HepG2 (cell line): ENCODE results near the gene CHD9. TPM values are rescaled to one million over a fixed set of nuclear protein-coding genes. Genes with fewer than 3 reads are reported as not detected.
A peak's percentile ranks its signal among the peaks of the same experiment; 100 is the strongest.

Experiments used
- CBX2 ChIP-seq, 2 experiments: fragments of 200-600 bp in 1 of 2; sonication (generic); formaldehyde crosslinking in 1 of 2; IDR thresholded peaks; 2 replicates each; pipeline versions ENCODE4 v1.7.0 to v1.8.1; 2018 to 2022; ENCODE audit warnings: low read depth in 2 of 2, low read length in 1 of 2, mild to moderate bottlenecking in 1 of 2, missing genetic modification reagents in 1 of 2
- ELF3 ChIP-seq: IDR thresholded peaks from 2 replicates; pipeline ENCODE4 v1.6.1; 2016; ENCODE audit warnings: missing genetic modification reagents, missing compliant biosample characterization
- ELK4 ChIP-seq: sonication (generic); formaldehyde crosslinking; IDR thresholded peaks from 2 replicates; pipeline ENCODE4 v1.9.0; 2021; ENCODE audit warnings: missing genetic modification reagents, borderline replicate concordance
- HNF4G ChIP-seq, 2 experiments: sonication (generic) in 1 of 2; formaldehyde crosslinking in 1 of 2; IDR thresholded peaks; 2 replicates each; pipeline versions ENCODE4 v1.4.0 to v1.6.1; 2011 to 2020; ENCODE audit warnings: borderline replicate concordance in 2 of 2, low read depth in 2 of 2, mild to moderate bottlenecking in 2 of 2, low read length in 1 of 2, missing genetic modification reagents in 1 of 2, moderate library complexity in 1 of 2
- RFXAP ChIP-seq: sonication (generic); formaldehyde crosslinking; IDR thresholded peaks from 2 replicates; pipeline ENCODE4 v1.4.0; 2020; ENCODE audit warnings: missing genetic modification reagents, borderline replicate concordance
- RXRA ChIP-seq: sonication (generic); formaldehyde crosslinking; IDR thresholded peaks from 2 replicates; pipeline ENCODE4 v1.5.1; 2020; ENCODE audit warnings: missing genetic modification reagents
- SRF ChIP-seq: IDR thresholded peaks from 2 replicates; pipeline ENCODE4 v1.6.1; 2011; ENCODE audit warnings: mild to moderate bottlenecking, low read depth, low read length, moderate library complexity
- ZNF331 ChIP-seq: sonication (generic); formaldehyde crosslinking; IDR thresholded peaks from 2 replicates; pipeline ENCODE4 v1.4.0; 2020; ENCODE audit warnings: missing genetic modification reagents
- ZNF501 ChIP-seq: sonication (generic); formaldehyde crosslinking; IDR thresholded peaks from 2 replicates; pipeline ENCODE4 v1.5.1; 2020; ENCODE audit warnings: mild to moderate bottlenecking, moderate library complexity, missing genetic modification reagents
- ZNF510 ChIP-seq: sonication (generic); formaldehyde crosslinking; IDR thresholded peaks from 2 replicates; pipeline ENCODE4 v1.4.0; 2020; ENCODE audit warnings: low read depth, mild to moderate bottlenecking, missing genetic modification reagents
- ZNF788 ChIP-seq: sonication (generic); formaldehyde crosslinking; IDR thresholded peaks from 2 replicates; pipeline ENCODE4 v1.5.0; 2020; ENCODE audit warnings: mild to moderate bottlenecking, missing genetic modification reagents, borderline replicate concordance
- ZNF891 ChIP-seq: sonication (generic); formaldehyde crosslinking; IDR thresholded peaks from 2 replicates; pipeline ENCODE4 v1.5.0; 2020; ENCODE audit warnings: mild to moderate bottlenecking, missing genetic modification reagents
- polyA plus RNA-seq, 8 experiments: library from polyadenylated mRNA; depleted of rRNA in 3 of 8; stranded (reverse) in 7 of 8; unstranded in 1 of 8; fragments of >200 nt; fragmentation: Illumina TruSeq in 4 of 8; extraction: Trizol in 4 of 8; gene quantifications; 2 replicates each; pipeline versions ENCODE4 v1.2.1 to v1.2.3, GENCODE V29; 2011 to 2016; ENCODE audit warnings: low read depth in 4 of 8, missing spikeins in 1 of 8, mixed read lengths in 1 of 8; ENCODE audit not compliant: insufficient read depth in 1 of 8
- total RNA-seq, 5 experiments: library from RNA; depleted of rRNA; stranded (reverse); fragments of >200 nt; fragmentation: Illumina TruSeq; extraction: Trizol; gene quantifications; 2 replicates each; pipeline ENCODE4 v1.2.3, GENCODE V29; 2016; ENCODE audit warnings: low read depth in 1 of 5
- TF ChIP-seq, protein P1 (sequence below): IDR thresholded peaks from 2 replicates; pipeline ENCODE4 v1.4.0; 2020; ENCODE audit warnings: mild to moderate bottlenecking, missing genetic modification reagents
- TF ChIP-seq, protein P2 (sequence below): sonication (generic); formaldehyde crosslinking; IDR thresholded peaks from 2 replicates; pipeline ENCODE4 v1.4.0; 2020; ENCODE audit warnings: mild to moderate bottlenecking, missing genetic modification reagents, borderline replicate concordance
- TF ChIP-seq, protein P3 (sequence below): sonication (generic); formaldehyde crosslinking; IDR thresholded peaks from 2 replicates; pipeline ENCODE4 v1.4.0; 2020; ENCODE audit warnings: missing genetic modification reagents

CHD9 gene
- total and polyA plus RNA-seq, 2 of the 13 experiments (the other 11 are each of a cell fraction or from before 2014, with no cell fraction given), result 23.4 to 27.7 TPM

- TF ChIP-seq ZNF891, result no peak
- TF ChIP-seq CBX2 (IDR thresholded peaks at IDR 0.05; ENCODE audit: low read depth, low read length), result no peak
- no peak for TF ChIP-seq CBX2 (CRISPR knock-in tag; IDR thresholded peaks at IDR 0.05; ENCODE audit: low read depth)
- TF ChIP-seq RFXAP (CRISPR knock-in tag), result 0 out of 2 replicates have a peak, but pooled peaks have one; percentile 24
- TF ChIP-seq ZNF331 (CRISPR knock-in tag), result no peak
- TF ChIP-seq ELK4 (CRISPR knock-in tag), result no peak
- TF ChIP-seq ZNF788, result peak; percentile 55; the same call in 1 of the 2 replicates
- peak; percentile 40; the same call in 1 of the 2 replicates for TF ChIP-seq HNF4G (IDR thresholded peaks at IDR 0.05; ENCODE audit: borderline replicate concordance, low read depth, low read length)
- TF ChIP-seq HNF4G (CRISPR knock-in tag; IDR thresholded peaks at IDR 0.05; ENCODE audit: borderline replicate concordance, low read depth), result no peak
- TF ChIP-seq, protein P1, sequence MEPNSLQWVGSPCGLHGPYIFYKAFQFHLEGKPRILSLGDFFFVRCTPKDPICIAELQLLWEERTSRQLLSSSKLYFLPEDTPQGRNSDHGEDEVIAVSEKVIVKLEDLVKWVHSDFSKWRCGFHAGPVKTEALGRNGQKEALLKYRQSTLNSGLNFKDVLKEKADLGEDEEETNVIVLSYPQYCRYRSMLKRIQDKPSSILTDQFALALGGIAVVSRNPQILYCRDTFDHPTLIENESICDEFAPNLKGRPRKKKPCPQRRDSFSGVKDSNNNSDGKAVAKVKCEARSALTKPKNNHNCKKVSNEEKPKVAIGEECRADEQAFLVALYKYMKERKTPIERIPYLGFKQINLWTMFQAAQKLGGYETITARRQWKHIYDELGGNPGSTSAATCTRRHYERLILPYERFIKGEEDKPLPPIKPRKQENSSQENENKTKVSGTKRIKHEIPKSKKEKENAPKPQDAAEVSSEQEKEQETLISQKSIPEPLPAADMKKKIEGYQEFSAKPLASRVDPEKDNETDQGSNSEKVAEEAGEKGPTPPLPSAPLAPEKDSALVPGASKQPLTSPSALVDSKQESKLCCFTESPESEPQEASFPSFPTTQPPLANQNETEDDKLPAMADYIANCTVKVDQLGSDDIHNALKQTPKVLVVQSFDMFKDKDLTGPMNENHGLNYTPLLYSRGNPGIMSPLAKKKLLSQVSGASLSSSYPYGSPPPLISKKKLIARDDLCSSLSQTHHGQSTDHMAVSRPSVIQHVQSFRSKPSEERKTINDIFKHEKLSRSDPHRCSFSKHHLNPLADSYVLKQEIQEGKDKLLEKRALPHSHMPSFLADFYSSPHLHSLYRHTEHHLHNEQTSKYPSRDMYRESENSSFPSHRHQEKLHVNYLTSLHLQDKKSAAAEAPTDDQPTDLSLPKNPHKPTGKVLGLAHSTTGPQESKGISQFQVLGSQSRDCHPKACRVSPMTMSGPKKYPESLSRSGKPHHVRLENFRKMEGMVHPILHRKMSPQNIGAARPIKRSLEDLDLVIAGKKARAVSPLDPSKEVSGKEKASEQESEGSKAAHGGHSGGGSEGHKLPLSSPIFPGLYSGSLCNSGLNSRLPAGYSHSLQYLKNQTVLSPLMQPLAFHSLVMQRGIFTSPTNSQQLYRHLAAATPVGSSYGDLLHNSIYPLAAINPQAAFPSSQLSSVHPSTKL (CRISPR knock-in tag), result peak; percentile 32; the same call in 1 of the 2 replicates
- TF ChIP-seq RXRA (CRISPR knock-in tag), result peak; percentile 61; the same call in 1 of the 2 replicates
- TF ChIP-seq ELF3, result peak; percentile 90
- TF ChIP-seq, protein P2, sequence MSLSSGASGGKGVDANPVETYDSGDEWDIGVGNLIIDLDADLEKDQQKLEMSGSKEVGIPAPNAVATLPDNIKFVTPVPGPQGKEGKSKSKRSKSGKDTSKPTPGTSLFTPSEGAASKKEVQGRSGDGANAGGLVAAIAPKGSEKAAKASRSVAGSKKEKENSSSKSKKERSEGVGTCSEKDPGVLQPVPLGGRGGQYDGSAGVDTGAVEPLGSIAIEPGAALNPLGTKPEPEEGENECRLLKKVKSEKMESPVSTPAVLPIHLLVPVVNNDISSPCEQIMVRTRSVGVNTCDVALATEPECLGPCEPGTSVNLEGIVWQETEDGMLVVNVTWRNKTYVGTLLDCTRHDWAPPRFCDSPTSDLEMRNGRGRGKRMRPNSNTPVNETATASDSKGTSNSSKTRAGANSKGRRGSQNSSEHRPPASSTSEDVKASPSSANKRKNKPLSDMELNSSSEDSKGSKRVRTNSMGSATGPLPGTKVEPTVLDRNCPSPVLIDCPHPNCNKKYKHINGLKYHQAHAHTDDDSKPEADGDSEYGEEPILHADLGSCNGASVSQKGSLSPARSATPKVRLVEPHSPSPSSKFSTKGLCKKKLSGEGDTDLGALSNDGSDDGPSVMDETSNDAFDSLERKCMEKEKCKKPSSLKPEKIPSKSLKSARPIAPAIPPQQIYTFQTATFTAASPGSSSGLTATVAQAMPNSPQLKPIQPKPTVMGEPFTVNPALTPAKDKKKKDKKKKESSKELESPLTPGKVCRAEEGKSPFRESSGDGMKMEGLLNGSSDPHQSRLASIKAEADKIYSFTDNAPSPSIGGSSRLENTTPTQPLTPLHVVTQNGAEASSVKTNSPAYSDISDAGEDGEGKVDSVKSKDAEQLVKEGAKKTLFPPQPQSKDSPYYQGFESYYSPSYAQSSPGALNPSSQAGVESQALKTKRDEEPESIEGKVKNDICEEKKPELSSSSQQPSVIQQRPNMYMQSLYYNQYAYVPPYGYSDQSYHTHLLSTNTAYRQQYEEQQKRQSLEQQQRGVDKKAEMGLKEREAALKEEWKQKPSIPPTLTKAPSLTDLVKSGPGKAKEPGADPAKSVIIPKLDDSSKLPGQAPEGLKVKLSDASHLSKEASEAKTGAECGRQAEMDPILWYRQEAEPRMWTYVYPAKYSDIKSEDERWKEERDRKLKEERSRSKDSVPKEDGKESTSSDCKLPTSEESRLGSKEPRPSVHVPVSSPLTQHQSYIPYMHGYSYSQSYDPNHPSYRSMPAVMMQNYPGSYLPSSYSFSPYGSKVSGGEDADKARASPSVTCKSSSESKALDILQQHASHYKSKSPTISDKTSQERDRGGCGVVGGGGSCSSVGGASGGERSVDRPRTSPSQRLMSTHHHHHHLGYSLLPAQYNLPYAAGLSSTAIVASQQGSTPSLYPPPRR, result 0 out of 2 replicates have a peak, but pooled peaks have one; percentile 25
- no peak for TF ChIP-seq ZNF510 (CRISPR knock-in tag)
- no peak for TF ChIP-seq SRF
- TF ChIP-seq, protein P3, sequence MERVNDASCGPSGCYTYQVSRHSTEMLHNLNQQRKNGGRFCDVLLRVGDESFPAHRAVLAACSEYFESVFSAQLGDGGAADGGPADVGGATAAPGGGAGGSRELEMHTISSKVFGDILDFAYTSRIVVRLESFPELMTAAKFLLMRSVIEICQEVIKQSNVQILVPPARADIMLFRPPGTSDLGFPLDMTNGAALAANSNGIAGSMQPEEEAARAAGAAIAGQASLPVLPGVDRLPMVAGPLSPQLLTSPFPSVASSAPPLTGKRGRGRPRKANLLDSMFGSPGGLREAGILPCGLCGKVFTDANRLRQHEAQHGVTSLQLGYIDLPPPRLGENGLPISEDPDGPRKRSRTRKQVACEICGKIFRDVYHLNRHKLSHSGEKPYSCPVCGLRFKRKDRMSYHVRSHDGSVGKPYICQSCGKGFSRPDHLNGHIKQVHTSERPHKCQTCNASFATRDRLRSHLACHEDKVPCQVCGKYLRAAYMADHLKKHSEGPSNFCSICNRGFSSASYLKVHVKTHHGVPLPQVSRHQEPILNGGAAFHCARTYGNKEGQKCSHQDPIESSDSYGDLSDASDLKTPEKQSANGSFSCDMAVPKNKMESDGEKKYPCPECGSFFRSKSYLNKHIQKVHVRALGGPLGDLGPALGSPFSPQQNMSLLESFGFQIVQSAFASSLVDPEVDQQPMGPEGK (CRISPR knock-in tag), result peak; percentile 71
- no peak for TF ChIP-seq ZNF501 (CRISPR knock-in tag)
These were observed 6.9 kb downstream of the CHD9 start (continued) for GRCh38 chr16:53061701-53062159.
